K562 (cell line): Measurements from ENCODE around the gene OSBPL1A. TPM values are rescaled to one million over a fixed set of nuclear protein-coding genes. Genes with fewer than 3 reads are reported as not detected.

ENCODE experiments used
- ATAC-seq: fragments of 200-7000 bp; cut with Tn5 transposase; 3 replicates; pipeline ENCODE4 v1.9.1; 2020; ENCODE audit warnings: moderate library complexity
- BruUV-seq: library from RNA; stranded (reverse); fragments of 400-500 nt; replicated peaks from 2 replicates; lab custom pipeline; 2021; lab: Mats Ljungman, UMichigan
- CTCF ChIA-PET: fragments of 300-600 bp; formaldehyde crosslinking; extraction: SDS; loops from one replicate; lab custom pipeline; 2021; ENCODE audit warnings: low intra/inter-chr PET ratio; lab: Yijun Ruan, JAX
- POLR2A ChIA-PET: fragments of 300-600, 350-650 bp; sonication (Branson Sonifier 250); formaldehyde crosslinking; extraction: SDS; loops from one replicate; lab custom pipeline; 2021; ENCODE audit warnings: antibody characterized with exemption, inconsistent platforms; lab: Yijun Ruan, JAX
- DNase-seq, 4 experiments: peaks; one replicate each; pipeline versions ENCODE4 v3.0.0 to v3.0.0-alpha.2; 2011 to 2018; ENCODE audit warnings: low spot score in 3 of 4, mixed read lengths in 3 of 4; ENCODE audit errors: extremely low read depth in 1 of 4
- FAIRE-seq: peaks from 2 replicates; lab custom pipeline; 2011; peaks lifted over from hg19 to GRCh38; lab: Jason Lieb, UNC
- H2AFZ ChIP-seq: 2 replicates; pipeline ENCODE4 v1.6.0; 2011; ENCODE audit warnings: low read depth, low read length, control low read depth, inconsistent platforms
- H3K27ac ChIP-seq: fragments of 200-600 bp; 3 replicates; pipeline ENCODE4 v1.8.0; 2011; ENCODE audit warnings: low read depth, mild to moderate bottlenecking, control low read depth, inconsistent platforms, low read length, moderate library complexity, mixed read lengths; ENCODE audit errors: extremely low read depth
- H3K27me3 ChIP-seq, 2 experiments: fragments of 300-600 bp in 1 of 2; 2 replicates in 1 of 2; 3 replicates in 1 of 2; pipeline versions ENCODE4 v1.6.0 to v1.8.0; 2011; ENCODE audit warnings: inconsistent platforms in 2 of 2, low read length in 2 of 2, mild to moderate bottlenecking in 1 of 2, mixed read lengths in 1 of 2, moderate library complexity in 1 of 2; ENCODE audit not compliant: control insufficient read depth in 2 of 2, insufficient read depth in 2 of 2
- H3K36me3 ChIP-seq: fragments of 300-600 bp; 3 replicates; pipeline ENCODE4 v1.8.0; 2011; ENCODE audit warnings: mild to moderate bottlenecking, low read length, inconsistent platforms; ENCODE audit not compliant: control insufficient read depth, insufficient read depth
- H3K4me1 ChIP-seq, 2 experiments: fragments of 200-600 bp in 1 of 2; replicated peaks in 1 of 2; 2 replicates in 1 of 2; 3 replicates in 1 of 2; pipeline versions ENCODE4 v1.5.1 to v1.8.0; 2011; ENCODE audit warnings: inconsistent platforms in 2 of 2, low read length in 2 of 2, mild to moderate bottlenecking in 1 of 2, mixed read lengths in 1 of 2, moderate library complexity in 1 of 2; ENCODE audit not compliant: control insufficient read depth in 2 of 2, insufficient read depth in 2 of 2
- H3K4me2 ChIP-seq: 2 replicates; pipeline ENCODE4 v1.6.1; 2011; ENCODE audit warnings: low read length, control low read depth, inconsistent platforms, mixed read lengths; ENCODE audit not compliant: insufficient read depth
- H3K4me3 ChIP-seq: fragments of 200-600 bp; sonication (generic), shearing (Covaris generic); 2 replicates; pipeline ENCODE4 v1.5.1; 2016; ENCODE audit warnings: control low read depth, inconsistent platforms
- H3K79me2 ChIP-seq: fragments of 200-600 bp; 3 replicates; pipeline ENCODE4 v1.8.0; 2011; ENCODE audit warnings: low read length, inconsistent platforms; ENCODE audit not compliant: control insufficient read depth, insufficient read depth
- H3K9ac ChIP-seq, 2 experiments: 2 replicates each; pipeline versions ENCODE4 v1.6.0 to v1.6.1; 2011; ENCODE audit warnings: low read depth in 2 of 2, low read length in 2 of 2, control low read depth in 1 of 2, inconsistent platforms in 1 of 2, mild to moderate bottlenecking in 1 of 2, mixed read lengths in 1 of 2; ENCODE audit not compliant: insufficient read depth in 1 of 2
- H3K9me1 ChIP-seq: one replicate; pipeline ENCODE4 v1.6.0; 2011; ENCODE audit warnings: inconsistent platforms, mild to moderate bottlenecking, low read length, moderate library complexity; ENCODE audit not compliant: control insufficient read depth, insufficient read depth
- H3K9me3 ChIP-seq: replicated peaks from 2 replicates; pipeline ENCODE4 v1.5.1; 2011; ENCODE audit warnings: low read depth, low read length, inconsistent platforms; ENCODE audit not compliant: control insufficient read depth, insufficient read depth
- H4K20me1 ChIP-seq: replicated peaks from 2 replicates; pipeline ENCODE4 v1.6.1; 2011; ENCODE audit warnings: low read length, inconsistent platforms, mixed read lengths; ENCODE audit not compliant: control insufficient read depth, insufficient read depth
- CEBPB ChIP-seq: fragments of 450-650 bp; IDR thresholded peaks from 2 replicates; pipeline ENCODE4 v1.6.1; 2016; ENCODE audit warnings: missing genetic modification characterization, missing compliant biosample characterization
- DMBX1 ChIP-seq: fragments of 250-450 bp; sonication (Bioruptor Pico); IDR thresholded peaks from 2 replicates; pipeline ENCODE4 v1.8.0; 2022; ENCODE audit warnings: inconsistent platforms, mild to moderate bottlenecking, moderate library complexity, borderline replicate concordance
- GTF2E2 ChIP-seq: fragments of 200-800 bp; sonication (Bioruptor generic); IDR thresholded peaks from 2 replicates; pipeline ENCODE4 v1.6.1; 2016; ENCODE audit warnings: missing genetic modification characterization, missing compliant biosample characterization
- MAFK ChIP-seq: IDR thresholded peaks from 2 replicates; pipeline ENCODE4 v1.6.1; 2011; ENCODE audit warnings: low read length, improper control_type of control experiment
- MBD2 ChIP-seq: sonication (generic); IDR thresholded peaks from 2 replicates; pipeline ENCODE4 v1.6.1; 2016; ENCODE audit warnings: low read depth, borderline replicate concordance
- PHF8 ChIP-seq: fragments of 200-600 bp; sonication (generic); IDR thresholded peaks from 2 replicates; pipeline ENCODE4 v1.6.1; 2012; ENCODE audit warnings: mixed run types, mild to moderate bottlenecking, inconsistent platforms, low read length, moderate library complexity, borderline replicate concordance
- POU5F1 ChIP-seq: fragments of 150-350 bp; IDR thresholded peaks from 2 replicates; pipeline ENCODE4 v1.6.1; 2014; ENCODE audit warnings: borderline replicate concordance, low read length, low read depth, mild to moderate bottlenecking; ENCODE audit not compliant: partially characterized antibody
- RBM25 ChIP-seq: fragments of 200-400 bp; formaldehyde crosslinking; IDR thresholded peaks from 2 replicates; pipeline ENCODE4 v1.6.1; 2018; ENCODE audit warnings: low read length, low read depth, moderate library complexity; ENCODE audit not compliant: severe bottlenecking
- RFX7 ChIP-seq: fragments of 250-450 bp; sonication (Bioruptor Pico); IDR thresholded peaks from 2 replicates; pipeline ENCODE4 v1.5.1; 2021; ENCODE audit warnings: mild to moderate bottlenecking
- SMARCC2 ChIP-seq: fragments of 450-650 bp; IDR thresholded peaks from 2 replicates; pipeline ENCODE4 v1.6.1; 2017; ENCODE audit warnings: antibody characterized with exemption, moderate library complexity, mild to moderate bottlenecking, low read depth
- SNRNP70 ChIP-seq: fragments of 200-400 bp; formaldehyde crosslinking; optimal IDR thresholded peaks from 2 replicates; pipeline ENCODE3; 2017; ENCODE audit warnings: low read depth, low read length
- ZC3H4 ChIP-seq: sonication (generic); formaldehyde crosslinking; IDR thresholded peaks from 2 replicates; pipeline ENCODE4 v1.9.0; 2021; ENCODE audit warnings: missing genetic modification reagents, borderline replicate concordance
- ZNF12 ChIP-seq: sonication (generic); formaldehyde crosslinking; IDR thresholded peaks from 2 replicates; pipeline ENCODE4 v1.4.0; 2020; ENCODE audit warnings: mild to moderate bottlenecking, missing genetic modification reagents
- ZNF830 ChIP-seq: fragments of 250-450 bp; sonication (Bioruptor Pico); IDR thresholded peaks from 2 replicates; pipeline ENCODE4 v1.5.0; 2021; ENCODE audit warnings: mild to moderate bottlenecking
- ZZZ3 ChIP-seq: fragments of 450-650 bp; IDR thresholded peaks from 2 replicates; pipeline ENCODE4 v1.6.1; 2016; ENCODE audit warnings: antibody characterized with exemption, mild to moderate bottlenecking, moderate library complexity
- WGBS: fragments of 100-300 bp; shearing (Covaris generic); methylation state at CpG from one replicate; pipeline ENCODE4 v1.1.6; 2016; ENCODE audit warnings: low coverage, mixed read lengths; ENCODE audit not compliant: insufficient coverage; ENCODE audit errors: missing lambda C conversion rate; 5-methylcytosine and 5-hydroxymethylcytosine counted together
- in situ Hi-C: fragments of 300-500 bp; cut with MboI; formaldehyde crosslinking; loops from 4 replicates; pipeline ENCODE4 v1.15.0; 2018; ENCODE audit warnings: inconsistent platforms, mixed read lengths
- intact Hi-C: fragments of 100-400 bp; cut with micrococcal nuclease; formaldehyde crosslinking; loops from 2 replicates; pipeline ENCODE4 v1.14.2; 2022
- polyA plus RNA-seq, 8 experiments: library from polyadenylated mRNA; depleted of rRNA in 4 of 8; stranded (reverse) in 5 of 8; unstranded in 3 of 8; fragments of >200 nt; fragmentation: Nextera tagmentation in 2 of 8; fragmentation: Illumina TruSeq in 1 of 8; extraction: Ambion mirVana in 2 of 8; extraction: Trizol in 1 of 8; gene quantifications; 2 replicates each; pipeline versions ENCODE4 v1.2.1 to v1.2.3, GENCODE V29; 2011 to 2014; ENCODE audit warnings: inconsistent platforms in 1 of 8, missing spikeins in 1 of 8
- total RNA-seq, 7 experiments: library from RNA; depleted of rRNA in 6 of 7; stranded (reverse); fragments of >200 nt in 6 of 7; fragmentation: Illumina TruSeq in 2 of 7; extraction: Trizol in 2 of 7; gene quantifications; 2 replicates each; pipeline versions ENCODE4 v1.2.1 to v1.2.3, GENCODE V29; 2011 to 2021; ENCODE audit warnings: low replicate concordance in 1 of 7
- TF ChIP-seq, protein P1 (sequence below): fragments of 200-800 bp; sonication (Bioruptor generic); IDR thresholded peaks from 2 replicates; pipeline ENCODE4 v1.6.1; 2017; ENCODE audit warnings: missing genetic modification characterization, missing compliant biosample characterization
- TF ChIP-seq, protein P2 (sequence below): fragments of 450-650 bp; formaldehyde crosslinking; conservative IDR thresholded peaks from 2 replicates; pipeline ENCODE4 v1.4.0; 2022; ENCODE audit warnings: mild to moderate bottlenecking, missing genetic modification characterization

The OSBPL1A gene
- total and polyA plus RNA-seq, 9 of the 15 experiments (the other 6 are each of a cell fraction or from before 2014, with no cell fraction given), result 0.40 to 0.49 TPM; not detected in 7

DNA sequence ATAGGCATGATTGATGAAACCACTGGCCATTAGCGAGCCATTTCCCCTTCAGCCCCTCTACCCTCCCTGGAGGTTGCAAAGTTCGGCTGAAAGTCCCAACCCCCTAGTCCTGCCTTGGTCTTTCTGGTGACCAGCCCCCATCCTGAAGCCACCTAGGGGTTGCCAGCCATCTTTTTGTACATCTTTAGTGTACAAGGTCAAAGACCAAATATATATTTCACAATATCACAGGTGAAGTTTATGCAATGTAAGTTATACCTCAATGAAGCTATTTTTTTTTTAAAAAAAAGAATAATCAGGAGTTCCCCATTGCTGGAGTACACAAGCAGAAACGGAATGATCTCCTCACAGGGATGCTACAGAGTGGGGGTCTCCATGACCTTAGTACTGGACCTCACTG, 31.3 kb downstream of the OSBPL1A start:
- no peak overlapping the region for H3K4me2 ChIP-seq
- in situ Hi-C loops, result no loop called here
- WGBS, result 0% methylated on average over 3 of the region's 3 CpGs

DNA sequence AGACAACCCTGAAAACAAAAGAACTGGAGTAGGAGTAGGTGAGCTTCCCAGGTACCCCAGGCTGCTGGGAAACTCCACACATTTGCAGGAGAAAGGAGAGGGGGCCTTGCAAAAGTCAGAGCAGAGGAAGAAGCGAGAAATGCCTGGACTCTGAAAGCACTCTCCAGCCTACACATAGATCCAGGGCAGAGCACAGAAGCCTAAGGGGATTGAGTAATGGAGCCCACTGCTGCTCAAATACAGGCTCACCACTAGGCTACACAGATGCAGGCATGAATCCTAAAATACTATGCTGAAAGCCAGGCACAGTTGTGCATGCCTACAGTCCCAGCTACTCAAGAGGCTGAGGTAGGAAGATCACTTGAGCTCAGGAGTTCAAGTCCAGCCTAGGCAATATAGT, 33.4 kb downstream of the OSBPL1A start:
- no TSS peak for BruUV-seq
- Histone ChIP-seq H3K9me3 (no peaks in the 10 kb centered on the region), H4K20me1 (no peaks in the 10 kb centered on the region), H3K4me1 (no peaks in the 10 kb centered on the region), H3K4me3 (no peak overlapping the region), H3K27ac (no peak overlapping the region), H3K79me2 (no peaks in the 10 kb centered on the region), H3K9me1 (no peaks in the 10 kb centered on the region), H3K27me3 (peaks cover 0 to 7% of the 10 kb centered on the region in 2 experiments; a peak in 1 of 5 replicates), H3K9ac (no peak overlapping the region), H3K4me2 (no peak overlapping the region), H3K36me3 (no peaks in the 10 kb centered on the region), H2AFZ (no peak overlapping the region)
- CTCF ChIA-PET, result interaction anchor here (0.7 kb wide), 1 partner anchor 125 kb away, joined by 3 read pairs; no protein-coding TSS in a partner anchor
- no peak for FAIRE-seq
- DNase-seq, result no peak
- intact Hi-C loops (no loop called here), in situ Hi-C loops (no loop called here)
- POLR2A ChIA-PET, result no interaction called here
- ATAC-seq, result no peak
- 0% methylated on average over 1 of the region's 1 CpG for WGBS
- TF ChIP-seq PHF8, result no peak
- TF ChIP-seq RFX7 (CRISPR knock-in tag), result no peak
- no peak for TF ChIP-seq ZNF830 (CRISPR knock-in tag)
- no peak for TF ChIP-seq SNRNP70
- TF ChIP-seq ZNF12, result no peak
- no peak for TF ChIP-seq DMBX1 (CRISPR knock-in tag)
- no peak for TF ChIP-seq RBM25
- no peak for TF ChIP-seq POU5F1
- TF ChIP-seq MAFK, result no peak
- TF ChIP-seq SMARCC2, result no peak
- TF ChIP-seq, protein P1, sequence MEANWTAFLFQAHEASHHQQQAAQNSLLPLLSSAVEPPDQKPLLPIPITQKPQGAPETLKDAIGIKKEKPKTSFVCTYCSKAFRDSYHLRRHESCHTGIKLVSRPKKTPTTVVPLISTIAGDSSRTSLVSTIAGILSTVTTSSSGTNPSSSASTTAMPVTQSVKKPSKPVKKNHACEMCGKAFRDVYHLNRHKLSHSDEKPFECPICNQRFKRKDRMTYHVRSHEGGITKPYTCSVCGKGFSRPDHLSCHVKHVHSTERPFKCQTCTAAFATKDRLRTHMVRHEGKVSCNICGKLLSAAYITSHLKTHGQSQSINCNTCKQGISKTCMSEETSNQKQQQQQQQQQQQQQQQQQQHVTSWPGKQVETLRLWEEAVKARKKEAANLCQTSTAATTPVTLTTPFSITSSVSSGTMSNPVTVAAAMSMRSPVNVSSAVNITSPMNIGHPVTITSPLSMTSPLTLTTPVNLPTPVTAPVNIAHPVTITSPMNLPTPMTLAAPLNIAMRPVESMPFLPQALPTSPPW (CRISPR knock-in tag), result no peak
- TF ChIP-seq GTF2E2 (tag), result no peak
- TF ChIP-seq, protein P2, sequence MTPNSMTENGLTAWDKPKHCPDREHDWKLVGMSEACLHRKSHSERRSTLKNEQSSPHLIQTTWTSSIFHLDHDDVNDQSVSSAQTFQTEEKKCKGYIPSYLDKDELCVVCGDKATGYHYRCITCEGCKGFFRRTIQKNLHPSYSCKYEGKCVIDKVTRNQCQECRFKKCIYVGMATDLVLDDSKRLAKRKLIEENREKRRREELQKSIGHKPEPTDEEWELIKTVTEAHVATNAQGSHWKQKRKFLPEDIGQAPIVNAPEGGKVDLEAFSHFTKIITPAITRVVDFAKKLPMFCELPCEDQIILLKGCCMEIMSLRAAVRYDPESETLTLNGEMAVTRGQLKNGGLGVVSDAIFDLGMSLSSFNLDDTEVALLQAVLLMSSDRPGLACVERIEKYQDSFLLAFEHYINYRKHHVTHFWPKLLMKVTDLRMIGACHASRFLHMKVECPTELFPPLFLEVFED (CRISPR knock-in tag), result no peak
- TF ChIP-seq ZZZ3, result no peak

More for the DNA sequence above, 31.3 kb downstream of the OSBPL1A start:
- Histone ChIP-seq H3K9me3 (no peaks in the 10 kb centered on the region), H3K79me2 (no peaks in the 10 kb centered on the region), H3K4me3 (no peak overlapping the region), H3K9ac (no peak overlapping the region), H3K27me3 (no peaks in the 10 kb centered on the region), H3K4me1 (no peaks in the 10 kb centered on the region), H3K36me3 (no peaks in the 10 kb centered on the region), H3K9me1 (no peaks in the 10 kb centered on the region), H4K20me1 (no peaks in the 10 kb centered on the region), H3K27ac (no peak overlapping the region), H2AFZ (no peak overlapping the region)
- no TSS peak for BruUV-seq
- DNase-seq (no peak), ATAC-seq (no peak), FAIRE-seq (no peak)
- no peak for TF ChIP-seq ZC3H4 (CRISPR knock-in tag)
- TF ChIP-seq CEBPB (tag), result peak; percentile 42; the same call in 1 of the 2 replicates
- TF ChIP-seq MBD2, result no peak
- intact Hi-C loops, result no loop called here
- ChIA-PET POLR2A (no interaction called here), CTCF (no interaction called here)
